ENCODE results near the gene NCR1.

NCR1 gene

DNA sequence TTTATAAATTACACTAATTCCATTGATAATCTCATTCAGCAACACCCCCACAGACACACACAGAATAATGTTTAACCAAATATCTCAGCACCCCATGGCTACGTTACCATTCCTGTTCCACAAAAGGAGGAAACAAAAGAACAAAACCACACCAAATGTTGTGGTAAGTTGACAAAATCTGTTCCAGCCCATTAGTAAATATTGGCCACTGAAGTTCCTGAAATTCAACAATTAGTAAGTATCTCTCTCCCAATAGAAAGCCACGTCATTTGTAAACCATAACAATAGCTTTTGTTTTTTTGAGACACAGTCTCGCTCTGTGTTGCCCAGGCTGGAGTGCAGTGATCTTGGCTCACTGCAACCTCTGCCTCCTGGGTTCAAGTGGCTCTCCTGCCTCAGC, 34.3 kb upstream of the NCR1 start:
- Histone ChIP-seq H2BK5ac (ENCODE audit: low read depth, low read length, poor library complexity, severe bottlenecking) (no peak overlapping the region), H3K23ac (ENCODE audit: low read length in 2 of 2) (no peak overlapping the region), H3K4me2 (ENCODE audit: low read length, poor library complexity, severe bottlenecking) (no peak overlapping the region), H3K4me1 (ENCODE audit: control insufficient read depth, insufficient read depth, low read depth, low read length) (no peaks in the 10 kb centered on the region), H4K91ac (ENCODE audit: low read length) (no peak overlapping the region), H3K36me3 (ENCODE audit: control insufficient read depth in 1 of 2, insufficient read depth in 2 of 2, low read depth in 1 of 2, low read length in 2 of 2) (no peaks in the 10 kb centered on the region), H3K4me3 (ENCODE audit: insufficient read depth in 1 of 2, low read depth in 1 of 2, low read length in 2 of 2) (no peak overlapping the region), H3K14ac (ENCODE audit: low read length in 2 of 2) (no peak overlapping the region), H3K27ac (ENCODE audit: low read length, poor library complexity, severe bottlenecking) (no peak overlapping the region), H4K8ac (ENCODE audit: low read length) (no peak overlapping the region), H2BK120ac (ENCODE audit: low read depth, low read length) (no peak overlapping the region), H3K27me3 (ENCODE audit: control insufficient read depth in 1 of 2, insufficient read depth in 1 of 2, low read length in 2 of 2) (no peaks in the 10 kb centered on the region), H2BK12ac (ENCODE audit: low read length in 2 of 2) (no peak overlapping the region), H3K4ac (ENCODE audit: low read depth in 1 of 2, low read length in 2 of 2) (no peak overlapping the region), H3K9me3 (ENCODE audit: control insufficient read depth, low read length) (peaks cover 8% of the 10 kb centered on the region), H2BK15ac (ENCODE audit: low read depth, poor library complexity, severe bottlenecking) (no peak overlapping the region), H3K9ac (ENCODE audit: low read length) (no peak overlapping the region), H3K79me1 (replicated peaks; ENCODE audit: low read length, poor library complexity, severe bottlenecking) (no peaks in the 10 kb centered on the region), H2AK5ac (ENCODE audit: low read length, severe bottlenecking) (no peak overlapping the region), H3K18ac (ENCODE audit: low read depth in 1 of 2, low read length in 2 of 2) (no peak overlapping the region), H2AFZ (ENCODE audit: low read depth, low read length) (no peak overlapping the region)
- 83% methylated on average over 3 of the region's 3 CpGs for WGBS
- no peak for DNase-seq

DNA sequence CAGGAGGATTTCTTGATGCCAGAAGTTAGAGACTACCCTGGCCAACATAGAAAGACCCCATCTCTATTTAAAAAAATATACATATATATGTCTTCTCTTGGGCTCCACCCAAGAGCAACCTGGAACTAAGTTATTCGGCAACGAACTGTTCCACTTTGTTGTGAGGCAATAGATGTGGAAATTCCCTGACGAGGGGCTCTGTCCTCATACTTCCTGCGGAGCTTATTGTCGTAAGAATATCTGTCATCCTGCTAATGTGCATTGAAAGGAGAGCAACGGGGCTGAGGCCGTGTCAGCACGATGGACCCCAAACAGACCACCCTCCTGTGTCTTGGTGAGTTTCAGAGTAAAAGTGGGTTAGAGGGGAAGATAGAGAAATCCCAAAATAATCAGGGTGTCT, 32.0 kb upstream of the NCR1 start, which contains the start of gene FCAR:
Gene FCAR (plus strand): TSS at position 246 of the 400 bp plus-strand sequence. CDS start 55 bp downstream, at position 301.
- Histone ChIP-seq H3K4me1 (ENCODE audit: control insufficient read depth, insufficient read depth, low read depth, low read length) (no peaks in the 10 kb centered on the region), H3K27ac (ENCODE audit: low read length, poor library complexity, severe bottlenecking) (no peak within 1 kb of the TSS), H4K8ac (ENCODE audit: low read length) (no peak within 1 kb of the TSS), H3K23ac (ENCODE audit: low read length in 2 of 2) (no peak within 1 kb of the TSS), H2BK15ac (ENCODE audit: low read depth, poor library complexity, severe bottlenecking) (no peak within 1 kb of the TSS), H4K91ac (ENCODE audit: low read length) (no peak within 1 kb of the TSS), H3K79me1 (replicated peaks; ENCODE audit: low read length, poor library complexity, severe bottlenecking) (no peaks in the 10 kb centered on the region), H3K9me3 (ENCODE audit: control insufficient read depth, low read length) (peaks cover 8% of the 10 kb centered on the region), H2AK5ac (ENCODE audit: low read length, severe bottlenecking) (no peak within 1 kb of the TSS), H3K4me3 (ENCODE audit: insufficient read depth in 1 of 2, low read depth in 1 of 2, low read length in 2 of 2) (no peak within 1 kb of the TSS), H3K9ac (ENCODE audit: low read length) (no peak within 1 kb of the TSS), H3K18ac (ENCODE audit: low read depth in 1 of 2, low read length in 2 of 2) (no peak within 1 kb of the TSS), H3K4me2 (ENCODE audit: low read length, poor library complexity, severe bottlenecking) (no peak within 1 kb of the TSS), H3K27me3 (ENCODE audit: control insufficient read depth in 1 of 2, insufficient read depth in 1 of 2, low read length in 2 of 2) (no peaks in the 10 kb centered on the region), H2BK5ac (ENCODE audit: low read depth, low read length, poor library complexity, severe bottlenecking) (no peak within 1 kb of the TSS), H3K36me3 (ENCODE audit: control insufficient read depth in 1 of 2, insufficient read depth in 2 of 2, low read depth in 1 of 2, low read length in 2 of 2) (no peaks in the 10 kb centered on the region), H3K4ac (ENCODE audit: low read depth in 1 of 2, low read length in 2 of 2) (no peak within 1 kb of the TSS), H3K14ac (ENCODE audit: low read length in 2 of 2) (no peak within 1 kb of the TSS), H2BK120ac (ENCODE audit: low read depth, low read length) (no peak within 1 kb of the TSS), H2BK12ac (ENCODE audit: low read length in 2 of 2) (no peak within 1 kb of the TSS), H2AFZ (ENCODE audit: low read depth, low read length) (no peak within 1 kb of the TSS)
- 81% methylated on average over 8 of the region's 8 CpGs for WGBS
- no peak for DNase-seq

DNA sequence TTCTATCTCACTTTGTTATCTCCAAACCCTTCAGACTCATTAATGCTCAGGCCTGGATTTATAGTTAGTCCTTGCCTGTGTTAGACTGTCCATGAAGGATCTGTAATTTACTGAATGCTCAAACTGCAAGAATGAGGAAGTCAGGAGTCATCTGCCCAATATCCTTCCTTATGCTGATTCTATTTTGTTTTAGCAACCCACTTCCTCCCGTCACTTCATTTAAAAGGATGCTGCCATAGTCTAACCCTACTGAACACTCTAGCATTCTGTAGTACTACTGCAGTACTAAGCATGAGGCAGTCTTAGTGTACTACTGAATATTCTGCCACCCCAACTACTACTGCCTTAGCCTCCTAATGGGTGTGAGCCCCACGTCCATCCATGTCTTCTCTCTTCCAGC, 30.4 kb upstream of the NCR1 start:
- Histone ChIP-seq H3K9me3 (ENCODE audit: control insufficient read depth, low read length) (peaks cover 5% of the 10 kb centered on the region), H3K79me1 (replicated peaks; ENCODE audit: low read length, poor library complexity, severe bottlenecking) (no peaks in the 10 kb centered on the region), H3K4me1 (ENCODE audit: control insufficient read depth, insufficient read depth, low read depth, low read length) (no peaks in the 10 kb centered on the region), H3K23ac (ENCODE audit: low read length in 2 of 2) (no peak overlapping the region), H3K4me3 (ENCODE audit: insufficient read depth in 1 of 2, low read depth in 1 of 2, low read length in 2 of 2) (no peak overlapping the region), H3K4ac (ENCODE audit: low read depth in 1 of 2, low read length in 2 of 2) (no peak overlapping the region), H3K36me3 (ENCODE audit: control insufficient read depth in 1 of 2, insufficient read depth in 2 of 2, low read depth in 1 of 2, low read length in 2 of 2) (no peaks in the 10 kb centered on the region), H4K8ac (ENCODE audit: low read length) (no peak overlapping the region), H2AK5ac (ENCODE audit: low read length, severe bottlenecking) (no peak overlapping the region), H3K18ac (ENCODE audit: low read depth in 1 of 2, low read length in 2 of 2) (no peak overlapping the region), H2AFZ (ENCODE audit: low read depth, low read length) (no peak overlapping the region), H4K91ac (ENCODE audit: low read length) (no peak overlapping the region), H3K9ac (ENCODE audit: low read length) (no peak overlapping the region), H2BK15ac (ENCODE audit: low read depth, poor library complexity, severe bottlenecking) (no peak overlapping the region), H3K4me2 (ENCODE audit: low read length, poor library complexity, severe bottlenecking) (no peak overlapping the region), H3K14ac (ENCODE audit: low read length in 2 of 2) (no peak overlapping the region), H2BK120ac (ENCODE audit: low read depth, low read length) (no peak overlapping the region), H3K27ac (ENCODE audit: low read length, poor library complexity, severe bottlenecking) (no peak overlapping the region), H2BK5ac (ENCODE audit: low read depth, low read length, poor library complexity, severe bottlenecking) (no peak overlapping the region), H2BK12ac (ENCODE audit: low read length in 2 of 2) (no peak overlapping the region), H3K27me3 (ENCODE audit: control insufficient read depth in 1 of 2, insufficient read depth in 1 of 2, low read length in 2 of 2) (no peaks in the 10 kb centered on the region)
- 48% methylated on average over 1 of the region's 2 CpGs for WGBS
- DNase-seq = no peak

DNA sequence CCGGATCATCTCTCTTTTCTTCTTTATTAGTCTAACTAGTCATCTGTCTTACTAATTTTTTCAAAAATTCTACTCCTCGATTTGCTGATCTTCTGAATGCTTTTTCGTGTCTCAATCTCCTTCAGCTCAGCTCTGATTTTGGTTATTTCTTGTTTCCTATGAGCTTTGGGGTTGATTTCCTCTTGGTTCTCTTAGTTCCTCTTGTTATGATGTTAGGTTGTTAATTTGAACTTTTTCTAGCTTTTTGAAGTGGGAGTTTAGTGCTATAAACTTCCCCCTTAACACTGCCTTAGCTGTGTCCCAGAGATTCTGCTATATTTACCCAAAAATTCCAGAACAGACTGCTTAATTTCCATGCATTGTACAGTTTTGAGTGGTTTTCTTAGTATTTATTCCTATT, 28.5 kb upstream of the NCR1 start:
- Histone ChIP-seq H3K4me3 (ENCODE audit: insufficient read depth in 1 of 2, low read depth in 1 of 2, low read length in 2 of 2) (no peak overlapping the region), H3K4me1 (ENCODE audit: control insufficient read depth, insufficient read depth, low read depth, low read length) (no peaks in the 10 kb centered on the region), H4K8ac (ENCODE audit: low read length) (no peak overlapping the region), H2AFZ (ENCODE audit: low read depth, low read length) (no peak overlapping the region), H3K4me2 (ENCODE audit: low read length, poor library complexity, severe bottlenecking) (no peak overlapping the region), H3K4ac (ENCODE audit: low read depth in 1 of 2, low read length in 2 of 2) (no peak overlapping the region), H2BK5ac (ENCODE audit: low read depth, low read length, poor library complexity, severe bottlenecking) (no peak overlapping the region), H3K9ac (ENCODE audit: low read length) (no peak overlapping the region), H3K9me3 (ENCODE audit: control insufficient read depth, low read length) (no peaks in the 10 kb centered on the region), H3K18ac (ENCODE audit: low read depth in 1 of 2, low read length in 2 of 2) (no peak overlapping the region), H3K27ac (ENCODE audit: low read length, poor library complexity, severe bottlenecking) (no peak overlapping the region), H3K27me3 (ENCODE audit: control insufficient read depth in 1 of 2, insufficient read depth in 1 of 2, low read length in 2 of 2) (no peaks in the 10 kb centered on the region), H2BK120ac (ENCODE audit: low read depth, low read length) (no peak overlapping the region), H3K23ac (ENCODE audit: low read length in 2 of 2) (no peak overlapping the region), H3K79me1 (replicated peaks; ENCODE audit: low read length, poor library complexity, severe bottlenecking) (no peaks in the 10 kb centered on the region), H3K36me3 (ENCODE audit: control insufficient read depth in 1 of 2, insufficient read depth in 2 of 2, low read depth in 1 of 2, low read length in 2 of 2) (no peaks in the 10 kb centered on the region), H3K14ac (ENCODE audit: low read length in 2 of 2) (no peak overlapping the region), H4K91ac (ENCODE audit: low read length) (no peak overlapping the region), H2BK15ac (ENCODE audit: low read depth, poor library complexity, severe bottlenecking) (no peak overlapping the region), H2BK12ac (ENCODE audit: low read length in 2 of 2) (no peak overlapping the region), H2AK5ac (ENCODE audit: low read length, severe bottlenecking) (no peak overlapping the region)
- DNase-seq = no peak
- 36% methylated on average over 3 of the region's 3 CpGs for WGBS
